CD14-positive monocyte (primary cell): ENCODE data around the gene FIBIN. TPM values are rescaled to one million over a fixed set of nuclear protein-coding genes. Genes with fewer than 3 reads are reported as not detected.

Experiments used
- DNase-seq, 3 donors: peaks; one replicate each; pipeline ENCODE4 v3.0.0-alpha.2; 2011 to 2022
- H2AFZ ChIP-seq: 2 replicates; pipeline ENCODE4 v1.6.0; 2012; ENCODE audit warnings: mild to moderate bottlenecking, low read depth, low read length, inconsistent platforms; ENCODE audit not compliant: insufficient read depth, poor library complexity, severe bottlenecking
- H3K27ac ChIP-seq, 2 donors: 1 replicate in 1 of 2; 2 replicates in 1 of 2; pipeline ENCODE4 v1.5.1; 2012 to 2013; ENCODE audit warnings: low read length in 2 of 2, control low read depth in 1 of 2, inconsistent platforms in 1 of 2, low read depth in 1 of 2, mild to moderate bottlenecking in 1 of 2
- H3K27me3 ChIP-seq, 2 donors: one replicate each; pipeline versions ENCODE4 v1.6.0 to v1.6.1; 2011 to 2013; ENCODE audit warnings: low read length in 2 of 2; ENCODE audit not compliant: control insufficient read depth in 2 of 2, insufficient read depth in 2 of 2
- H3K36me3 ChIP-seq, 2 donors: replicated peaks in 1 of 2; 1 replicate in 1 of 2; 2 replicates in 1 of 2; pipeline versions ENCODE4 v1.5.1 to v1.6.1; 2012 to 2013; ENCODE audit warnings: low read length in 2 of 2, control low read depth in 1 of 2, inconsistent platforms in 1 of 2, mild to moderate bottlenecking in 1 of 2; ENCODE audit not compliant: insufficient read depth in 2 of 2, control insufficient read depth in 1 of 2
- H3K4me1 ChIP-seq, 2 donors: 1 replicate in 1 of 2; 2 replicates in 1 of 2; pipeline versions ENCODE4 v1.5.1 to v1.6.1; 2012 to 2013; ENCODE audit warnings: low read length in 2 of 2, control low read depth in 1 of 2, inconsistent platforms in 1 of 2, mild to moderate bottlenecking in 1 of 2, moderate library complexity in 1 of 2; ENCODE audit not compliant: insufficient read depth in 2 of 2, control insufficient read depth in 1 of 2
- H3K4me2 ChIP-seq: replicated peaks from 2 replicates; pipeline ENCODE3; 2012; ENCODE audit warnings: low read length, moderate library complexity, mild to moderate bottlenecking; ENCODE audit not compliant: poor library complexity, severe bottlenecking; ENCODE audit errors: extremely low read depth
- H3K4me3 ChIP-seq, 3 experiments: fragments of 200-600 bp in 1 of 3; sonication (generic) in 1 of 3; replicated peaks in 1 of 3; 1 replicate in 2 of 3; 2 replicates in 1 of 3; pipeline ENCODE4 v1.5.1; 2011 to 2013; ENCODE audit warnings: low read length in 3 of 3, mild to moderate bottlenecking in 3 of 3, control low read depth in 2 of 3, low read depth in 2 of 3, inconsistent platforms in 1 of 3, moderate library complexity in 1 of 3
- H3K79me2 ChIP-seq: 2 replicates; pipeline ENCODE4 v1.6.0; 2012; ENCODE audit warnings: mild to moderate bottlenecking, control low read depth, inconsistent platforms, low read length, moderate library complexity; ENCODE audit not compliant: insufficient read depth
- H3K9ac ChIP-seq: 2 replicates; pipeline ENCODE4 v1.6.0; 2017; ENCODE audit warnings: low read length, mild to moderate bottlenecking; ENCODE audit not compliant: insufficient read depth, poor library complexity, severe bottlenecking
- H3K9me3 ChIP-seq, 2 donors: replicated peaks in 1 of 2; 1 replicate in 1 of 2; 2 replicates in 1 of 2; pipeline versions ENCODE4 v1.5.1 to v1.6.1; 2012 to 2013; ENCODE audit warnings: low read length in 2 of 2, control low read depth in 1 of 2; ENCODE audit not compliant: control insufficient read depth in 1 of 2, insufficient read depth in 1 of 2
- H4K20me1 ChIP-seq: 2 replicates; pipeline ENCODE4 v1.6.0; 2012; ENCODE audit warnings: mild to moderate bottlenecking, low read length, control low read depth, moderate library complexity; ENCODE audit not compliant: insufficient read depth
- H3K27ac Mint-ChIP-seq, 7 donors: one replicate each; pipeline ENCODE4 v1.8.0; 2020; ENCODE audit warnings: mild to moderate bottlenecking in 7 of 7, mixed read lengths in 7 of 7, moderate library complexity in 6 of 7, inconsistent platforms in 2 of 7
- H3K27me3 Mint-ChIP-seq, 3 donors: one replicate each; pipeline ENCODE4 v1.8.0; 2021 to 2022; ENCODE audit warnings: low read depth in 3 of 3, mild to moderate bottlenecking in 3 of 3, mixed read lengths in 3 of 3, moderate library complexity in 3 of 3, inconsistent platforms in 1 of 3
- H3K36me3 Mint-ChIP-seq, 2 donors: one replicate each; pipeline ENCODE4 v1.8.0; 2020; ENCODE audit warnings: mixed read lengths in 2 of 2, inconsistent platforms in 1 of 2, mild to moderate bottlenecking in 1 of 2
- H3K4me1 Mint-ChIP-seq: one replicate; pipeline ENCODE4 v1.8.0; 2020; ENCODE audit warnings: mild to moderate bottlenecking, mixed read lengths
- H3K4me3 Mint-ChIP-seq, 2 donors: one replicate each; pipeline ENCODE4 v1.8.0; 2020; ENCODE audit warnings: mild to moderate bottlenecking in 2 of 2, mixed read lengths in 2 of 2, moderate library complexity in 1 of 2
- H3K9me3 Mint-ChIP-seq, 7 donors: one replicate each; pipeline ENCODE4 v1.8.0; 2020 to 2022; ENCODE audit warnings: mixed read lengths in 7 of 7, mild to moderate bottlenecking in 6 of 7, moderate library complexity in 6 of 7, inconsistent platforms in 2 of 7
- WGBS: methylation state at CpG from one replicate; pipeline ENCODE4 v1.1.5; 2013; ENCODE audit warnings: missing lambda C conversion rate; ENCODE audit not compliant: insufficient coverage; 5-methylcytosine and 5-hydroxymethylcytosine counted together
- intact Hi-C, 2 donors: fragments of 100-400 bp; cut with micrococcal nuclease; formaldehyde crosslinking; loops; one replicate each; pipeline versions ENCODE4 v1.15.0 to v1.15.1; 2023
- polyA plus RNA-seq, 3 donors: library from polyadenylated mRNA; depleted of rRNA in 1 of 3; unstranded in 2 of 3; stranded (reverse) in 1 of 3; fragments of 300-500 nt in 2 of 3; fragments of >200 nt in 1 of 3; fragmentation: Illumina TruSeq in 2 of 3; gene quantifications; 1 replicate in 2 of 3; 2 replicates in 1 of 3; pipeline ENCODE4 v1.2.3, GENCODE V29; 2012 to 2021
- TF ChIP-seq, protein P1 (sequence below): fragments of 200-600 bp; IDR thresholded peaks from one replicate; pipeline ENCODE4 v1.8.0; 2022; ENCODE audit warnings: antibody characterized with exemption, mild to moderate bottlenecking

Gene FIBIN
- polyA plus RNA-seq, 3 donors, result not detected

DNA sequence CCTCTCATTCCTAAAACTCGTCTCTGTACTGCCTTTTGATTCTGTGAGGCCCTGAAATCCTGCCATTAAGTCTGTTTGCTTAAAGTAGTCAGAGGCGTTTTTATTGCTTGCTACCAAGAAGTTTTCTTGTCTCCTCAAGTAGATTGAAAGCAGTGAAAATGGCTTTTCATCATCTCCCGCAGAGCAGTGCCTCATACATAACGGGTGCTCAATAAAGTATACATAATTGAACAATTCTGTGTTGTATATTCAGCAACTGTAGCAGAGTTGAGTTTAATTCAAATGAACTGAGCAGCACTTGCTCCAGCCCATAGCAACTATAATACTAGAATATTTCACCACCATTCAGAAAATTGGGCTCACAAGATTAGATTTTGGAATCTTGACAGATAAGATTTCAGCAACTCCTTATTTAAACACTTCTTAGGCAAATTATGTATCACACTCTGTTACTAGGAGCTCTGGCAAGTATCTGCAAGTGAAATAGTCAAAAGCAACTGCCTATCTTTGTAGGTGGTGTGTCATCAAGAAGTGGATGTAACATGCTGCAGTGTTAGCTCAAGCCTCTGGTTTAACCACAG lies 20.0 kb downstream of the FIBIN start:
- H3K36me3 Mint-ChIP-seq, result no peaks in the 10 kb centered on the region
- DNase-seq, result no peak
- TF ChIP-seq, protein P1, sequence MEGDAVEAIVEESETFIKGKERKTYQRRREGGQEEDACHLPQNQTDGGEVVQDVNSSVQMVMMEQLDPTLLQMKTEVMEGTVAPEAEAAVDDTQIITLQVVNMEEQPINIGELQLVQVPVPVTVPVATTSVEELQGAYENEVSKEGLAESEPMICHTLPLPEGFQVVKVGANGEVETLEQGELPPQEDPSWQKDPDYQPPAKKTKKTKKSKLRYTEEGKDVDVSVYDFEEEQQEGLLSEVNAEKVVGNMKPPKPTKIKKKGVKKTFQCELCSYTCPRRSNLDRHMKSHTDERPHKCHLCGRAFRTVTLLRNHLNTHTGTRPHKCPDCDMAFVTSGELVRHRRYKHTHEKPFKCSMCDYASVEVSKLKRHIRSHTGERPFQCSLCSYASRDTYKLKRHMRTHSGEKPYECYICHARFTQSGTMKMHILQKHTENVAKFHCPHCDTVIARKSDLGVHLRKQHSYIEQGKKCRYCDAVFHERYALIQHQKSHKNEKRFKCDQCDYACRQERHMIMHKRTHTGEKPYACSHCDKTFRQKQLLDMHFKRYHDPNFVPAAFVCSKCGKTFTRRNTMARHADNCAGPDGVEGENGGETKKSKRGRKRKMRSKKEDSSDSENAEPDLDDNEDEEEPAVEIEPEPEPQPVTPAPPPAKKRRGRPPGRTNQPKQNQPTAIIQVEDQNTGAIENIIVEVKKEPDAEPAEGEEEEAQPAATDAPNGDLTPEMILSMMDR, result no peak
- H3K4me3 Mint-ChIP-seq, result no peak overlapping the region
- no peaks in the 10 kb centered on the region for H3K36me3 ChIP-seq
- H3K79me2 ChIP-seq, result no peaks in the 10 kb centered on the region
- no peaks in the 10 kb centered on the region for H3K27me3 Mint-ChIP-seq
- H3K4me2 ChIP-seq, result no peak overlapping the region
- no peak overlapping the region for H3K27ac ChIP-seq
- no peak overlapping the region for H3K27ac Mint-ChIP-seq
- H3K4me1 ChIP-seq, result no peaks in the 10 kb centered on the region
- H3K4me1 Mint-ChIP-seq, result no peaks in the 10 kb centered on the region
- no peaks in the 10 kb centered on the region for H4K20me1 ChIP-seq
- H3K4me3 ChIP-seq, result no peak overlapping the region
- intact Hi-C loops, result no loop called here
- peaks cover 4 to 5% of the 10 kb centered on the region in 2 donors for H3K9me3 ChIP-seq
- H2AFZ ChIP-seq, result no peak overlapping the region
- 100% methylated on average over 1 of the region's 4 CpGs for WGBS
- H3K9ac ChIP-seq, result no peak overlapping the region
- peaks cover 0 to 13% (median 3%) of the 10 kb centered on the region in 7 donors for H3K9me3 Mint-ChIP-seq
- H3K27me3 ChIP-seq, result no peaks in the 10 kb centered on the region

DNA sequence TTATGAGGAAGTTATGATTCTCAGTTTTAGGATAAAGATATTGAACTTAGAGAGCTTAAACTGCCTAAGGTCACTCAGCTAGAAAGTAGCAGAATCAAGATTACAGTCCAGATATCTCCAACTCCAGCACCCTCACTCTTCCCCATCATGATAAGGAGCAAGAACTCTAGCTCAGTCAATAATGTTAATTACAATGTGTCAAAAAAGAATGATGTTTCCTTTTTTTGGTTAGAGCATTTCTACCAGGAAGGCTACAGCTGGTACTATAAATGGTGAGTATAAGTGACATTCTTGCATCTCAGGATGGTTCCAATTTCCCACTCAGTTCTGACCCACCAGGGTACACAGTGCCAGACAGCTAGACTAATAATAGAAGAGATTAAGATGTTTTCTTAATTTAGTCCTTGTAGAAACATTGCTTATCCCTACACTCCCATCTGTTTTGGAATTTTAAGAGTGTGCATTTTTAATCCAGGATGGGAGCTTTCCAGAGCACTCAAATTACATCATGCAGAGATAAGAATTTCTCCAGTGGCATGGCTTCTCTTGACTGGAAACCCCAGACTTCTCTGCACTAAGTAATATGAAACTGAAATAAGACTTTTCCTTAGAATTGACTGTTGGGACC lies 25.1 kb downstream of the FIBIN start:
- TF ChIP-seq, protein P1, result no peak
- intact Hi-C loops, result no loop called here

More for the DNA sequence above, 25.1 kb downstream of the FIBIN start:
- Histone ChIP-seq H2AFZ (no peak overlapping the region), H3K79me2 (no peaks in the 10 kb centered on the region), H4K20me1 (no peaks in the 10 kb centered on the region), H3K9ac (no peak overlapping the region), H3K9me3 (peaks cover 0 to 4% of the 10 kb centered on the region in 2 donors), H3K4me1 (no peaks in the 10 kb centered on the region), H3K36me3 (no peaks in the 10 kb centered on the region), H3K4me3 (no peak overlapping the region), H3K27me3 (no peaks in the 10 kb centered on the region), H3K4me2 (no peak overlapping the region), H3K27ac (no peak overlapping the region)
- Mint-ChIP-seq H3K27ac (no peak overlapping the region), H3K9me3 (peaks cover 0 to 10% (median 3%) of the 10 kb centered on the region in 7 donors), H3K27me3 (no peaks in the 10 kb centered on the region), H3K4me1 (no peaks in the 10 kb centered on the region), H3K36me3 (no peaks in the 10 kb centered on the region), H3K4me3 (no peak overlapping the region)
- DNase-seq, result no peak
